H1 (cell line): ENCODE data around the gene PSMC2. TPM values are rescaled to one million over a fixed set of nuclear protein-coding genes. Genes with fewer than 3 reads are reported as not detected.
"Not testable (repeated sequence)": the region's sequence is repeated elsewhere in the genome, so short reads cannot be mapped to it uniquely, and the experiment has no call there.

Experiments
- CTCF ChIA-PET: fragments of 300-600 bp; sonication (Branson Sonifier 250); formaldehyde crosslinking; loops from one replicate; lab custom pipeline; 2021; ENCODE audit not compliant: partially characterized antibody; lab: Charles Lee
- POLR2A ChIA-PET: fragments of 300-600 bp; sonication (Branson Sonifier 250); formaldehyde crosslinking; loops from one replicate; lab custom pipeline; 2021; ENCODE audit warnings: inconsistent platforms; ENCODE audit not compliant: partially characterized antibody; lab: Charles Lee
- DNase-seq, 2 experiments: peaks; one replicate each; pipeline versions ENCODE4 v3.0.0 to v3.0.0-alpha.2; 2010 to 2022; ENCODE audit warnings: low spot score in 2 of 2, low read depth in 1 of 2, mixed read lengths in 1 of 2
- FAIRE-seq: peaks from 2 replicates; lab custom pipeline; 2011; peaks lifted over from hg19 to GRCh38; lab: Jason Lieb, UNC
- H2AFZ ChIP-seq: 2 replicates; pipeline ENCODE4 v1.8.1; 2012; ENCODE audit warnings: low read length, inconsistent platforms
- H2AK5ac ChIP-seq: 2 replicates; pipeline ENCODE4 v1.6.1; 2013; ENCODE audit warnings: low read depth, low read length
- H2BK120ac ChIP-seq: replicated peaks from 2 replicates; pipeline ENCODE3; 2013; ENCODE audit warnings: low read depth, low read length, inconsistent platforms
- H2BK12ac ChIP-seq: 2 replicates; pipeline ENCODE4 v1.6.1; 2013; ENCODE audit warnings: low read depth, low read length
- H2BK15ac ChIP-seq: 2 replicates; pipeline ENCODE4 v1.6.1; 2013; ENCODE audit warnings: low read length
- H2BK20ac ChIP-seq: 2 replicates; pipeline ENCODE4 v1.6.1; 2013; ENCODE audit warnings: low read length
- H2BK5ac ChIP-seq: 2 replicates; pipeline ENCODE4 v1.6.1; 2013; ENCODE audit warnings: low read depth, low read length
- H3K14ac ChIP-seq: 2 replicates; pipeline ENCODE4 v1.6.1; 2013; ENCODE audit warnings: inconsistent platforms; ENCODE audit not compliant: insufficient read length
- H3K18ac ChIP-seq: 2 replicates; pipeline ENCODE4 v1.6.1; 2013; ENCODE audit warnings: low read length; ENCODE audit errors: extremely low read depth
- H3K23ac ChIP-seq: 2 replicates; pipeline ENCODE4 v1.6.1; 2013; ENCODE audit warnings: inconsistent platforms; ENCODE audit not compliant: insufficient read length
- H3K23me2 ChIP-seq: 2 replicates; pipeline ENCODE4 v1.6.1; 2013; ENCODE audit warnings: low read depth, low read length
- H3K27ac ChIP-seq: 2 replicates; pipeline ENCODE4 v1.6.1; 2011; ENCODE audit warnings: low read depth, low read length, inconsistent platforms
- H3K27me3 ChIP-seq, 4 experiments: replicated peaks in 1 of 4; 1 replicate in 1 of 4; 2 replicates in 3 of 4; pipeline versions ENCODE4 v1.6.1 to v1.8.1; 2011 to 2013; ENCODE audit warnings: low read length in 3 of 4, mild to moderate bottlenecking in 3 of 4, inconsistent platforms in 2 of 4, mixed read lengths in 2 of 4, moderate library complexity in 1 of 4; ENCODE audit not compliant: control insufficient read depth in 3 of 4, insufficient read depth in 3 of 4; ENCODE audit errors: extremely low read depth in 1 of 4
- H3K36me3 ChIP-seq, 4 experiments: 2 replicates each; pipeline versions ENCODE4 v1.6.1 to v1.8.1; 2011 to 2013; ENCODE audit warnings: mild to moderate bottlenecking in 4 of 4, low read length in 3 of 4, moderate library complexity in 2 of 4, control low read depth in 1 of 4, inconsistent platforms in 1 of 4; ENCODE audit not compliant: insufficient read depth in 4 of 4, control insufficient read depth in 2 of 4
- H3K4ac ChIP-seq: replicated peaks from 2 replicates; pipeline ENCODE3; 2013; ENCODE audit warnings: low read length, low read depth, mixed read lengths, inconsistent platforms; ENCODE audit not compliant: insufficient read length
- H3K4me1 ChIP-seq, 4 experiments: replicated peaks in 1 of 4; 1 replicate in 1 of 4; 2 replicates in 3 of 4; pipeline versions ENCODE4 v1.6.1 to v1.8.1; 2011 to 2013; ENCODE audit warnings: low read length in 3 of 4, inconsistent platforms in 2 of 4, mixed read lengths in 1 of 4; ENCODE audit not compliant: insufficient read depth in 4 of 4, control insufficient read depth in 3 of 4
- H3K4me2 ChIP-seq, 2 experiments: 2 replicates each; pipeline versions ENCODE4 v1.6.1 to v1.8.1; 2011 to 2013; ENCODE audit warnings: low read depth in 2 of 2, low read length in 2 of 2, control low read depth in 1 of 2, inconsistent platforms in 1 of 2, mild to moderate bottlenecking in 1 of 2; ENCODE audit not compliant: insufficient read depth in 1 of 2
- H3K4me3 ChIP-seq, 4 experiments: fragments of 200-600, 300-600 bp in 1 of 4; sonication (generic), shearing (Covaris generic), sonication (Bioruptor Twin) in 1 of 4; 2 replicates each; pipeline versions ENCODE4 v1.5.1 to v1.8.1; 2011 to 2016; ENCODE audit warnings: low read length in 4 of 4, low read depth in 3 of 4, control low read depth in 2 of 4, inconsistent platforms in 2 of 4, mild to moderate bottlenecking in 2 of 4, mixed read lengths in 1 of 4, moderate library complexity in 1 of 4; ENCODE audit not compliant: insufficient read depth in 2 of 4; ENCODE audit errors: extremely low read depth in 1 of 4
- H3K56ac ChIP-seq: replicated peaks from 2 replicates; pipeline ENCODE3; 2013; ENCODE audit warnings: low read depth, mild to moderate bottlenecking, mixed read lengths, low read length, inconsistent platforms; ENCODE audit not compliant: insufficient read length
- H3K79me1 ChIP-seq: 2 replicates; pipeline ENCODE4 v1.6.1; 2013; ENCODE audit warnings: low read depth, low read length, control low read depth
- H3K79me2 ChIP-seq, 2 experiments: 2 replicates each; pipeline versions ENCODE4 v1.6.1 to v1.8.1; 2012 to 2013; ENCODE audit warnings: low read length in 2 of 2, mild to moderate bottlenecking in 2 of 2, inconsistent platforms in 1 of 2; ENCODE audit not compliant: insufficient read depth in 2 of 2, control insufficient read depth in 1 of 2
- H3K9ac ChIP-seq, 4 experiments: replicated peaks in 1 of 4; 1 replicate in 1 of 4; 2 replicates in 3 of 4; pipeline versions ENCODE4 v1.6.1 to v1.8.1; 2011 to 2013; ENCODE audit warnings: low read depth in 3 of 4, low read length in 3 of 4, control low read depth in 2 of 4, mild to moderate bottlenecking in 2 of 4, moderate library complexity in 2 of 4, inconsistent platforms in 1 of 4; ENCODE audit errors: extremely low read depth in 1 of 4
- H3K9me3 ChIP-seq, 2 experiments: 2 replicates each; pipeline versions ENCODE4 v1.6.1 to v1.8.1; 2012 to 2013; ENCODE audit warnings: mild to moderate bottlenecking in 2 of 2, moderate library complexity in 2 of 2, control low read depth in 1 of 2, inconsistent platforms in 1 of 2, low read depth in 1 of 2, low read length in 1 of 2, mixed read lengths in 1 of 2; ENCODE audit not compliant: insufficient read depth in 2 of 2
- H4K20me1 ChIP-seq, 2 experiments: replicated peaks in 1 of 2; 2 replicates each; pipeline versions ENCODE3 to v1.8.1; 2011 to 2013; ENCODE audit warnings: inconsistent platforms in 2 of 2, low read length in 2 of 2, mild to moderate bottlenecking in 1 of 2; ENCODE audit not compliant: insufficient read depth in 2 of 2, control insufficient read depth in 1 of 2
- H4K5ac ChIP-seq: 2 replicates; pipeline ENCODE4 v1.6.1; 2013; ENCODE audit warnings: low read length, low read depth, mixed read lengths, inconsistent platforms; ENCODE audit not compliant: insufficient read length
- H4K8ac ChIP-seq: 2 replicates; pipeline ENCODE4 v1.8.0; 2013; ENCODE audit warnings: mild to moderate bottlenecking, moderate library complexity, low read length, inconsistent platforms; ENCODE audit not compliant: insufficient read depth; ENCODE audit errors: extremely low read depth
- H4K91ac ChIP-seq: replicated peaks from 2 replicates; pipeline ENCODE3; 2013; ENCODE audit warnings: low read length, mixed read lengths, inconsistent platforms; ENCODE audit not compliant: insufficient read length
- YY1 ChIP-seq: IDR thresholded peaks from 2 replicates; pipeline ENCODE4 v1.6.1; 2011; ENCODE audit warnings: low read depth, mild to moderate bottlenecking, low read length
- WGBS, 2 experiments: shearing (Covaris generic) in 1 of 2; methylation state at CpG; one replicate each; pipeline versions ENCODE4 v1.1.6 to v1.1.7; 2013 to 2015; ENCODE audit warnings: low lambda C conversion rate in 2 of 2, mixed read lengths in 2 of 2, inconsistent platforms in 1 of 2, low coverage in 1 of 2, missing lambda C conversion rate in 1 of 2; ENCODE audit not compliant: insufficient replicate concordance in 2 of 2, insufficient coverage in 1 of 2, insufficient read length in 1 of 2; ENCODE audit errors: extremely low coverage in 1 of 2, missing lambda C conversion rate in 1 of 2; 5-methylcytosine and 5-hydroxymethylcytosine counted together
- polyA plus RNA-seq, 7 experiments: library from polyadenylated mRNA; depleted of rRNA in 3 of 7; stranded (reverse) in 5 of 7; unstranded in 2 of 7; fragments of >200 nt in 5 of 7; fragments of 200-250 nt in 2 of 7; gene quantifications; 1 replicate in 5 of 7; 2 replicates in 1 of 7; 4 replicates in 1 of 7; pipeline versions ENCODE4 v1.2.1 to v1.2.3, GENCODE V29; 2011 to 2013; ENCODE audit warnings: missing spikeins in 2 of 7, mixed read lengths in 2 of 7
- total RNA-seq: library from RNA; stranded (reverse); fragmentation: NEBNext Ultra II Directional; extraction: Animal tissue kit (Norgen Biotek cat#: 25700); gene quantifications from 2 replicates; pipeline ENCODE4 v1.2.1, GENCODE V29; 2021

The PSMC2 gene
- total and polyA plus RNA-seq, 2 of the 8 experiments (the other 6 are each of a cell fraction or from before 2014, with no cell fraction given), result 80.9 to 141 TPM

- H3K79me1 ChIP-seq, FAIRE-seq, H4K20me1 ChIP-seq, H2BK15ac ChIP-seq, H3K14ac ChIP-seq, H3K27me3 ChIP-seq, H3K9ac ChIP-seq, H2BK120ac ChIP-seq, H3K23me2 ChIP-seq, H3K4me2 ChIP-seq, H4K5ac ChIP-seq, H3K4me3 ChIP-seq, H4K91ac ChIP-seq, H2BK5ac ChIP-seq, H2BK20ac ChIP-seq, H3K23ac ChIP-seq, H4K8ac ChIP-seq, H2AK5ac ChIP-seq, H3K18ac ChIP-seq, H3K4me1 ChIP-seq, H3K4ac ChIP-seq, H3K56ac ChIP-seq, POLR2A ChIA-PET, H3K36me3 ChIP-seq, H3K27ac ChIP-seq, H3K79me2 ChIP-seq, DNase-seq, H3K9me3 ChIP-seq, H2AFZ ChIP-seq: not testable (repeated sequence)
- CTCF ChIA-PET, result interaction anchor here (0.6 to 2.2 kb wide), 13 partner anchors 9 to 100 kb away, joined by 3 to 8 read pairs (median 4); partner anchors contain the start of gene PSMC2
- 85% methylated on average over 7 of the region's 7 CpGs; no CpG with 5 or more reads in 1 of the 2 experiments for WGBS, 2 experiments
- 0 out of 2 replicates have a peak overlapping the region, but pooled peaks have one; percentile 71 for H2BK12ac ChIP-seq
- 0 out of 2 replicates have a peak, but pooled peaks have one; percentile 19 for TF ChIP-seq YY1
Observed at GRCh38 chr7:103405789-103406613, 58.6 kb downstream of the PSMC2 start.
